ENCODE data around the gene TSPOAP1.

TSPOAP1 gene

DNA sequence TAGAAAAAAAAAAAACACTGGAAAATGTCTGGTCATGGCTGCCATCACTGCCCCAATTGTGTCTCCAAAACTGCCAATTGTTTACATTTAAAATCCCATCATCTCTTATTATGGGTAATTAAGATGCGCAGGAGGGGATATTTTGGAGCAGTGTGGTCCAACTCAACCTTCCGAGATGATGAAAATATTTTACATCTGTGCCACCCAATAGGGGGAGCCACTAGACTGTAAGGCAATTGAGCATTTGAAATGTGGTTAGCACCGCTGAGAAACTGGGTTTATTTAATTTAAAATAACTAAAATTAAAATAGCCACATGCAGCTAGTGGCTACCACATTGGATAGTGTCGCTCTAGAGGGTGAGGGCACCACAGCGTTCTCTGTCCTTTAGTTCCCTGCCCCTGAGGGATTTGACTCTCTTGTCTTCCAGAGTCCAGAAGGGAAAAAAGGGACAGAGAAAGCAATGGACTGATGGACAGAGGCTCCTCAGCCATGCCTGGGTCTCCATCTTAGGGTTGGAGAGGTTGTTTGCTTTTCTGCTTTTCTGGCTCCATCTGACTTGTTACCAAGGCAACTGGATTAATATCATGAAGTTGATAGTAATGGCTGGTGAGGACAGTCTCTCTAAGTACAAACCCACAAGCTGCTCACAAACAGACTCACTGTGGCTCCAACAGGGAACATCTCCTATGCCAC, 51.3 kb downstream of the TSPOAP1 start:
- DNase-seq (ENCODE audit: low spot score), result no peak

GRCh38 chr17:58276423-58276822, 52.2 kb downstream of the TSPOAP1 start:
- DNase-seq (ENCODE audit: low spot score), result no peak

GRCh38 chr17:58275417-58275816, 53.2 kb downstream of the TSPOAP1 start:
- no peak for DNase-seq (ENCODE audit: low spot score)

DNA sequence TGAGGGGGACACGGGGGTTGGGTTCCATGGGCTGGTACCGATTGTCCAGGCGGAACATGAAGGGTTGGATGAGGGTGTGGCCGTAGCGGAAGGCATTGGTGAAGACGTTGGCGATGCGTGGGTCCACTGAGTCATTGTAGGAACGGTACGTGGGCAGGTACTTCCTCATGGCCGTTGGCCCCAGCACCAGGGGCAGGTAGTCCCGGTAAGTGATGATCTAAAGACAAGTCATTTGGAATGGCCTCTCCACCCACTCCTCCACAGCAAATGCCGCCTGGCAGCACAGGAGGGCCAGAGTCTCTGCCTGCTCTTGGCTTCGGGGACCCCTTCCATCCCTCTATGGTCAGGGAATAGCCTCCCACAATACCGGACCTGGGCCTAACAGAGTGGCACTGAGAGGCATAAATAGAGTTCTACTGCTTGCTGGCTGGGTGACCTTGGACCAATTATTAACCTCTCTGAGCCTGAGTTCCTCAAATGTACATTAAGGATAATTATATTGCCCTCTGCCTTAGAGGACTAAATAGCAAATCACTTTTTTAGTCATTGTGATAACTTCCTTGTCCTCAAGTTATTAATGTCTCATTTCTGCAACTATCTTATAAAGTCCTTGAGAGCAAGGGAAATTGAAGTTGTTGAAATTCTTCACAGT, 55.0 kb downstream of the TSPOAP1 start:
- DNase-seq (ENCODE audit: low spot score), result no peak

DNA sequence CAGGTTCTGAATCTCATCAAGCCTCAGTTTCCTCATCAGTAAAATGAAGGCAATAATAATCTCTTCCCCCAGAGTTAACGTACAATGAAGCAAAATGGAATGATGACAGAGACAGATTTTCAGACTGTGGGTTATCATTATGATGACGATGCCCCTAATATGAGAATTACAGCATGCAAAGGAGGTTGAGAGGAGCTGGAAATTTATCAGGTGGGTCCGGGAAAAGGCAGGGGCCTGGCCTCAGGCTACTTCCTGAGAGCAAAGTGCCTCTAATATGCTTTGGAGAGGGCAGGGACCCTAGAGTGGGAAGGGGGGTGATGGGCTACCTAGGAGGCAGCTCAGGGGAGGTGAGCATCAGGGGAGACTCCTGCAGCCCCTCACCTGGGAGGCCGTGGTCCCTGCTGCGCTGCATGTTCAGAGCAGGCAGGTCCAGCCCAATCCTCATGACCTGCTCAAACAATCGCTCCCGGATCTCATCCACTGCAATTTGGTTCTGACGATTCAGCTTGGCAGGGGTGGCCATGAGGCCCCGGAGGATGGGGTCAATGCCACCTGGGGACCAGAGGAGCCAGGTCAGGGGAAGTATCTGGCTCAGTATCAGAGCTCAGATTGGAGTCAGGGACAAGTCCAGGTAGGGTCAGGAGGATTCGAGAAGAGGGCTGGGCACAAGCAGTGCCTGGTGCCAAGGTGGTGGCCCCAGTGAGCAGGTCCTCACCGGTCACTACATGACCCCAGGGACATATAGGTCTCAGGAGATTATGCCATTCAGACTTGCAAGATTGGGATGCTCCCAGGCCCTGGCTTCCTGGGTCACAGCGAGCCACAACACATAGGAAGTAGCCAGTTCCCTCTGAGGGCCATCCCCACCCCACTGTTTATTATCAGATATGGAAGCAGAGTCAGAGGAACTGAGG, 56.0 kb downstream of the TSPOAP1 start:
- no peak for DNase-seq (ENCODE audit: low spot score)

- no peak for DNase-seq (ENCODE audit: low spot score)
These were observed 57.2 kb downstream of the TSPOAP1 start for GRCh38 chr17:58271216-58271931.

DNA sequence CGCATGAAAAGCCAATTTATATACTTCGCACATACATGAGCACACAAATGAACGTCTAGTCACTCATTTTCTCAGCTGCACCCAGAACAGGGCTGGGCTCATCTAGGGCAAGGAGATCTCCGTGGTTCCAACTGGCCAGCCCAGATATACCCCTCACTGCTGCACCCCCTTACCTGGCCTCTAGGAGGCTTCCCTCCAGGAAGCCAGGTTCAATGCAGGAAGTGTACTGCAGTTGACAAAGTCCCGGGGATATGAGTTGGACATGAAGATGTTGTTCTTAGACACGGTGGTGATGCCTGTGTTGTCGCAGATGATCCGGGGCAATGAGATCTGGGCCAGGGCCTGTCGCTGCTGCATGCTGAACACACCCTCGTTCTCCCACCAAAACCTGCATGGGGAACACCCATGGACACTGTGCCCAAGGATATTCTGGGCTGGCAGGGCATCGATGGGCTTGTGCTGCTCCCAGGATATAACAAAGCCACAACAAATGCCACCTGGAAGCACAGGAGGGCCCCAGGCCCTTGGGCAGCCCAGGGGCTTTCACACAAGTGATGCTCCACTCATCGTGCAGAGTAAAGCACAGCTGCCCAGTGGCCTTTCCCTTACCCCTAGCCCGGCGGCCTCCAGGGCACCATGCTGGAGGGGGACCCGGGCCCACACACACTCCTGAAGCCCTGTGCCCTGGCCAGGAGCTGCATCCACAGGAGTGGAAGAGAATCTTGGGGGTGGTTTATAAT, 57.9 kb downstream of the TSPOAP1 start:
- DNase-seq (ENCODE audit: low spot score), result no peak

DNA sequence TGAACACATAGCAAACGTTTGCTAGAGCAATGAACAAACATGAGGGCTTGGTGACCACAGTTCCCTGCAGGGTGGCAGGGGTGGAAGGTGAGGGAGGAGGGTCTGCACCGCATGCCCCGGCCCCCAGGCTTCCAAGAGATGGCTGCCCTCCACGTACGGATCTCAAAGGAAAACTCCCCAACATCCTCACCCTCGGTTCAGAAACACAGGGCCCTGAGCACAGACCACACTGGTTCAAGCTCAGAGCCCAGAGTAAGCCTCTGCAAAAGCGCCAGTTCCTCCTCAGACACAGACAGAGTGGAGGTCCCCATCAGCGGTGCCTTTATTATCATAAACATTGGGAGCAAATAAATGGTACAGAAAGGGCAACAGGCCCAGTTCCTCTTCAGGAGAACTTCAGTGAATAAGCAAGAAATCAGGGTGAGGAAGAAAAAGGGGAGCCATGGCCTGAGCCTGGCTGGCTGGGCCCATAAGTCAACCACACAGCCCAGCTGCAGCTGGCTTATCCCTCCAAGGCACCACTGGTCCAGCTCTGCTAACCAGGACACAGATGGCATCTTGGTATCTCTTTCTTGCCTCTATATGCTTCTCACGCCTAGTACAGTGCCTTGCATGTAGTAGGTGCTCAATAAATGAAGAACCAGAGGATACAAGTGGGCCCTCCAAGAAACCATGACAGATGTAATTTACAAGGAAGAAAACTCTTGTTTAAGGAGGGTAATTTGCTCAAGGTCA, 58.9 kb downstream of the TSPOAP1 start:
- DNase-seq (ENCODE audit: low spot score), result no peak

- no peak for DNase-seq (ENCODE audit: low spot score)
These were observed 59.6 kb downstream of the TSPOAP1 start for GRCh38 chr17:58268774-58269556.

DNA sequence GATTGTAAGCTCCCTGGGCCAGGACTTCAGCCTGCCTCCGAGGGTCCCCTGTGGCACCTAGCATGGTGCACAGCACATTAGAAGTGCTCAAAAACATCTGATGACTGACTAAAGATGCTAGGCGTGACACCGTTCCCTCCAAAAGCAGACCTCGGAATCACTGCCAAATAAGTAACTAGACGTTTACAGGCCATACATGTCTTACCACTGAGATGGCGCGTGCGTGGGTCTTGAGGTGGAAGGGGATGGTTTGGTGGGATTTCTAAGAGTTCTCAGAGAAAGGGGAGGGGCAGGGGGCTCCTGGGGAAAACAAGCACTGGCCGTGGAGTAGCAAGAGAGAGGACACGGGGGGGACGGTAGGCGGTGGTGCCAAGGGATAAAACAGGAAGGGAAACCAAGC, 60.3 kb downstream of the TSPOAP1 start:
- DNase-seq (ENCODE audit: low spot score), result no peak

- no peak for DNase-seq (ENCODE audit: low spot score)
These were observed 61.0 kb downstream of the TSPOAP1 start for GRCh38 chr17:58267347-58268324.

DNA sequence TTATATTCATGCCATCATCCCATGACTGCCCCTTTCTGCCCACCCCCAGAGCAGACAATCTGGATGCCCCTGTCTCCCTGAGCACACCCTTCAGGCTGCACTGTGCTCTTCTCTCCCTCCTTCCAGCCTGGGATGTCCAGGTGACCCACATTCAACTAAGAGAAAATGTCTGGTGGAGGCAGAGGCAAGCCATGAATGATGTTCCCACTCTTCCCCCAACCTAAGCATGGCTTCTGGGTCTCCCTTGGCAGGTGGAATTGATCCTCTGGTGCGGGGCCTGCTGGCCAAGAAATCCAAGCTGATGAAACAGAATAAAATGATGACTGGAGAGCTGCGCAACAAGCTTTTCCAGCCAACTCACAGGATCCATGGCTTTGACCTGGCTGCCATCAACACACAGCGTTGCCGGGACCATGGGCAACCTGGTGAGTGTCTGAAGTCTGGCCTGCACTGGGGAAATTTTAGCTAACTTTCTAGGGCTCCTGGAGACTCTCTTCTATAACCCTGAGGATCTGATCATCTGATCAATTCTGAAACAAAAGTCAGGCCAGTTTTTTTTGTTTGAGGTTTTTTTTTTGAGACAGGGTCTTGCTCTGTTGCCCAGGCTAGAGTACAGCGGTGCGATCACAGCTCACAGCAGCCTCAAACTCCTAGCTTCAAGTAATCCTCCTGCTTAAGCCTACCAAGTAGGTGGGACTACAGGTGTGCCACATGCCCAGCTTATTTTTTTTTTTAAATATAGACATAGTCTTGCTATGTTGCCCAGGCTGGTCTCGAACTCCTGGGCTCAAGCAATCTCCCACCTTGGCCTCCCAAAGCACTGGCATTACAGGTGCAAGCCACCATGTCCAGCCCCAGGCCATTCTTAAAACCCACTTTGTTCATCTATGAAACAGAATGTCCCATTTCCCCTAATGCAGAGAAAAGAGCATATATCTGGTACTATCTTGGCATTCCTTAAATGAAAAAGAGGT, 62.4 kb downstream of the TSPOAP1 start:
- no peak for DNase-seq (ENCODE audit: low spot score)

- no peak for DNase-seq (ENCODE audit: low spot score)
These were observed 63.3 kb downstream of the TSPOAP1 start for GRCh38 chr17:58265271-58265670.

GRCh38 chr17:58264407-58265103, 64.0 kb downstream of the TSPOAP1 start:
- no peak for DNase-seq (ENCODE audit: low spot score)

GRCh38 chr17:58263773-58264172, 64.8 kb downstream of the TSPOAP1 start:
- no peak for DNase-seq (ENCODE audit: low spot score)

GRCh38 chr17:58262149-58262548, 66.4 kb downstream of the TSPOAP1 start:
- no peak for DNase-seq (ENCODE audit: low spot score)

GRCh38 chr17:58254803-58255202, 73.8 kb downstream of the TSPOAP1 start:
- DNase-seq (ENCODE audit: low spot score), result no peak
